GM13976 (cell line): ENCODE data around the gene DPP6.

ENCODE experiments used
- DNase-seq: peaks from one replicate; pipeline ENCODE4 v3.0.0; 2012; ENCODE audit warnings: low spot score
- CTCF ChIP-seq: IDR thresholded peaks from 2 replicates; pipeline ENCODE4 v1.5.1; 2012; ENCODE audit warnings: borderline replicate concordance, mild to moderate bottlenecking; ENCODE audit not compliant: insufficient read depth; ENCODE audit errors: extremely low read depth, missing control alignments, control extremely low read depth
- in situ Hi-C: fragments of 300-500 bp; cut with MboI; formaldehyde crosslinking; loops from one replicate; pipeline ENCODE4 v1.12.0; 2022; ENCODE audit warnings: low sequenced_read_pairs, mixed read lengths, inconsistent platforms; ENCODE audit not compliant: unreplicated experiment

Gene DPP6

GRCh38 chr7:154765118-154765517 is 712.9 kb downstream of the DPP6 start:
- no peak for DNase-seq
- in situ Hi-C loops = no loop called here
- TF ChIP-seq CTCF = no peak

- no peak for DNase-seq
- no peak for TF ChIP-seq CTCF
- in situ Hi-C loops = no loop called here
Measured at GRCh38 chr7:154767142-154767541, 714.9 kb downstream of the DPP6 start.

DNA sequence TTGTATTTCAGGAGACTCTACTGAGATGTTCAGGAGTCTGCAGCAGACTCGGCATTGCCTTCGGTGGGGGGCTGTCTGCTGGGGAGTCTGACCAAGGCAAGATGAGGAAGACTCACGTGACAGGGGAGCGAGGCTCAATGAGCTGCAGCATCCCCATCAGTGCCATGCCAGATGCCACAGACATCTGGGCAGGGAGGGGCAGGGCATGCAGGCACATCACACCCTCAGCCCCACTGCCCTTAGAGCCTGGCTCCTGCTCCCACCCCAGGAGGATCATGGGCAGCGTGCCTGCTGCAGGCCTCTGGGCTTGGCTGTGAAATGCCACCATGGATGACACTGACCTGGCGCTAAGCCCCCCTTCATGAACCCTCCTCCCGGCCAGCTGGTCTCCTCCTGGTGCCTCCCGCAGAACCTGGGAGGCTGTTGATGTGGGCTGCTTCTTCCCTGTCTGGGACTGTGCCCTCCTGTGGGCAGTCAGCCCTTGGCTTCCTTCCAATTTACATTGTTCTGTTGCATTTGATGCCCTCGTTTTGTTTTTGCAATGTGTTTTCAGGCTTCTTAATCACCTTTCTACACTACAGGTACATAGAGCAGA is 715.7 kb downstream of the DPP6 start:
- TF ChIP-seq CTCF = no peak
- in situ Hi-C loops = no loop called here
- no peak for DNase-seq

GRCh38 chr7:154769001-154769400 is 716.8 kb downstream of the DPP6 start:
- no peak for DNase-seq
- in situ Hi-C loops = no loop called here
- no peak for TF ChIP-seq CTCF

DNA sequence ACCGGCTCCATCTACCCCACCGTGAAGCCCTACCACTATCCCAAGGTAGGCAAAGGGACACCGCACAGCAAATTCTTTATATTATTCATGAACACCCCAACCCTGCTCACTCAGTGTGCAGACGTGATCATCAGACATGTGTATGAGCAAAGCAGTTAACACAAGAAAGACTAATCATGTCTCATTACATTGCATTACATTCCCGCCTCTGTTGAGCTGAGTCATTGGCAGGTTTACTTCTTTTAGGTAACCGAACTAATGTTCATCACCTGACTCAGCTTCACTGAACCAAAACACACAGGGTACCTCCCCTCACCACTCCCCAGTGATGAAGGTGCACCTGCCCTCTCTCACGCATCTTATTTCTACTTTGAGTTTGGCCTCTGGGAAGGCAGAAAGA is 717.3 kb downstream of the DPP6 start:
- no peak for DNase-seq
- TF ChIP-seq CTCF = no peak
- in situ Hi-C loops = no loop called here

DNA sequence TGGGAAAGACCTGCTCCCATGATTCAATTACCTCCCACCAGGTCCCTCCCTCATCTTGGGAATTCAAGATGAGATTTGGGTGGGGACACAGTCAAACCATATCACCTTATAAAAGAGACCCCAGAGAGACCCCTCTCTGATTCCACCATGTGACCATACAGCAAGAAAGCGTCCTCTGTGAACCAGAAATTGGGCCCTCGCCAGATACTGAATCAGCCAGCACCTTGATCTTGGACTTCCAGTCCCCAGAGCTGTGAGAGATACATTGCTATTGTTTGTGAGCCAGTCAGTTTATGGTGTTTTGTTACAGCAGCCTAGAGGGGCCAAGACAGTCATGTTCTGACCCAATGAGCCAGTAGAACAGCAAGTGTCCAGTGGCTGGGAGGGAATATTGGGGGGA is 718.2 kb downstream of the DPP6 start:
- DNase-seq = no peak
- no peak for TF ChIP-seq CTCF
- in situ Hi-C loops = no loop called here

DNA sequence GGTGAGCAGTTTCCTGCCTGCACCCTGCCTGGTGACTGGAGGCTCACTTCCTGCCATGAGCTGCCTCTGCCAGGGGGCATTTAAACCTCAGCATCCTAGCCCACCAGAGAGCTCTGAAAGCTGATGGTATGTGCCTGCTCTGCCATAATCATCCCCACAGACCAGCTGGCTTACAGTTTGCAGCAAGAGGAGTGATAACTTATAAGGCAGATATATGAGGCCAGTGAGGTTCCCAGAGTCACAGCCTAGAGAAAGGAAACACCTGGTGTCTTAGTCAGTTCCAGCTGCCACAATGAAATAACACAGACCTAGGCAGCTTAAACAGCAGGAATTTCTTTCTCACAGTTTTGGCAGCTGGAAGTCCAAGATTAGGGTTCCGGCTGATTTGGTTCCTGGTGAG is 718.8 kb downstream of the DPP6 start:
- TF ChIP-seq CTCF = no peak
- in situ Hi-C loops = no loop called here
- DNase-seq = no peak
